Epithelial cell of proximal tubule (primary cell): ENCODE data around the gene NHSL1. TPM values are rescaled to one million over a fixed set of nuclear protein-coding genes. Genes with fewer than 3 reads are reported as not detected.

ENCODE experiments used
- DNase-seq: peaks from one replicate; pipeline ENCODE4 v3.0.0-alpha.2; 2011; ENCODE audit warnings: low read depth
- H3K4me3 ChIP-seq: 2 replicates; pipeline ENCODE4 v1.5.1; 2011; ENCODE audit warnings: low read depth, mild to moderate bottlenecking, low read length
- total RNA-seq: library from RNA; depleted of rRNA; stranded (reverse); fragments of >200 nt; gene quantifications from 2 replicates; pipeline ENCODE4 v1.2.3, GENCODE V29; 2015
- TF ChIP-seq, protein P1 (sequence below): conservative IDR thresholded peaks from 2 replicates; pipeline ENCODE4 v1.5.1; 2012; ENCODE audit warnings: low read depth, mild to moderate bottlenecking, low read length

Gene NHSL1
- total RNA-seq, 1 donor from 2014 or later, result 4.0 TPM

DNA sequence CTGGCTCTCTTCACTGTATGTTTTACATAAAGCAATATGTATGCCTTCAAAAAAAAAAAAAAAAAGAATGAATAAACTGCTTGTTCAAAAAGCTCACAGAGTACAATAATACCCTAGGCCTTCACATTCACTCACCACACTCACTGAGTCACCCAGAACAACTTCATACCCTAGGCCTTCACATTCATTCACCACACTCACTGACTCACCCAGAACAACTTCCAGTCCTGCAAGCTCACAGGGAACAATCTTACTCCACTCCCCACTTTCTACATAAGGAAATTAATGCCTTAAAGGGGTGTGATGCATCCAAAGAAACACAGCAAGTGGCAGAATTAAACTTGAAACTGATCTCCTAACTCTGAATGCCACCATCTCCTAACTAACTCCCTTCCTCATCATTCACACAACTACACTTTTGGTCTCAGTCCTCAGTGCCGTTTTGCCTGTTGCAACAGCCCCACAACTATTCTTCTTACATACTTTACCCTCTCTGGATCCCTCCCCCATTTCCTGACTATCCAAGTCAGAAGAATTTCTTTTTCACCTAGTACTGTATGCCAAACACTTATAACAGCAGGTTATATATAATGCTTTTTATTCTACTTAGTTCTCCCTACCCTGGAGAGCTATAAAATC lies 34.2 kb downstream of the NHSL1 start:
- peak; percentile 92 for DNase-seq
- TF ChIP-seq, protein P1, sequence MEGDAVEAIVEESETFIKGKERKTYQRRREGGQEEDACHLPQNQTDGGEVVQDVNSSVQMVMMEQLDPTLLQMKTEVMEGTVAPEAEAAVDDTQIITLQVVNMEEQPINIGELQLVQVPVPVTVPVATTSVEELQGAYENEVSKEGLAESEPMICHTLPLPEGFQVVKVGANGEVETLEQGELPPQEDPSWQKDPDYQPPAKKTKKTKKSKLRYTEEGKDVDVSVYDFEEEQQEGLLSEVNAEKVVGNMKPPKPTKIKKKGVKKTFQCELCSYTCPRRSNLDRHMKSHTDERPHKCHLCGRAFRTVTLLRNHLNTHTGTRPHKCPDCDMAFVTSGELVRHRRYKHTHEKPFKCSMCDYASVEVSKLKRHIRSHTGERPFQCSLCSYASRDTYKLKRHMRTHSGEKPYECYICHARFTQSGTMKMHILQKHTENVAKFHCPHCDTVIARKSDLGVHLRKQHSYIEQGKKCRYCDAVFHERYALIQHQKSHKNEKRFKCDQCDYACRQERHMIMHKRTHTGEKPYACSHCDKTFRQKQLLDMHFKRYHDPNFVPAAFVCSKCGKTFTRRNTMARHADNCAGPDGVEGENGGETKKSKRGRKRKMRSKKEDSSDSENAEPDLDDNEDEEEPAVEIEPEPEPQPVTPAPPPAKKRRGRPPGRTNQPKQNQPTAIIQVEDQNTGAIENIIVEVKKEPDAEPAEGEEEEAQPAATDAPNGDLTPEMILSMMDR, result no peak
- no peak overlapping the region for H3K4me3 ChIP-seq

DNA sequence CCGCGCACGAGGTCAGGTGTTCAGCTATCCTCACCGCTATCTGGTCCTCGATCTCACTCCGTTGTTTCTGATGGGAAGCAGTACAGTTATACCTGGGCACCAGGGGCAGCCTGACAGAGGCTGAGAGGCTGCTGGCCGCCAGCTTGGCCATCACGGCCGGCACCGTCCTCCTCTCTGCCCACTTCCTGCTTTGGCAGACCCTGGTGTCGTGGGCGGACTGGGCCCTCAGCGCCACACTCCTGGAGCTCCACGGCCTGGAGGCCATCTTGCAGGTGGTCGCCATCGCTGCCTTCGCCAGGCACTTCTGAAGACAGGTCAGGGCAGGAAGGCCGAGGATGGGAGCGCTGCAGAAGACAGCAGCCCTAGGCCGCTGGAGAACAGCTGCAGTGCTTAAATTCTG lies 35.2 kb downstream of the NHSL1 start:
- no peak overlapping the region for H3K4me3 ChIP-seq
- DNase-seq, result no peak
- TF ChIP-seq, protein P1, result no peak

DNA sequence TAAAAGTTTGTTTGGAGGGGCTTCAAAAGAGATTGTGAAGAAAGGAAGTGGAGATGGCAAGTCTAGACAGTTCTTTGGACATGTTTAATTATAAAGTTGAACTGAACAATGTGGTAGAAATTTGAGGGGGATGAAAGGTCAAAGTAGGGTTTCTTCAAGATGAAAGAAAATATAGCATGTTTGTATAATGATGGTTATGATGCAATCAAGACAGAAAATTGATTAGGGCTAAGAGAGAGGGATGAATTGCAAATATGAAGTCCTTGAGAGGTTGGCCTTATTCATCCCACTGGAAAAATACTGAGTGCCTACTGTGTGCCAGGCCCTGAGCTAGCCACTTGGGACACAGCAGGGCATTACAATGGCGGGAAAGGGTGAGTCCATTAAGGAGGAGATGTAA lies 37.6 kb downstream of the NHSL1 start:
- TF ChIP-seq, protein P1, result no peak
- no peak overlapping the region for H3K4me3 ChIP-seq
- no peak for DNase-seq

DNA sequence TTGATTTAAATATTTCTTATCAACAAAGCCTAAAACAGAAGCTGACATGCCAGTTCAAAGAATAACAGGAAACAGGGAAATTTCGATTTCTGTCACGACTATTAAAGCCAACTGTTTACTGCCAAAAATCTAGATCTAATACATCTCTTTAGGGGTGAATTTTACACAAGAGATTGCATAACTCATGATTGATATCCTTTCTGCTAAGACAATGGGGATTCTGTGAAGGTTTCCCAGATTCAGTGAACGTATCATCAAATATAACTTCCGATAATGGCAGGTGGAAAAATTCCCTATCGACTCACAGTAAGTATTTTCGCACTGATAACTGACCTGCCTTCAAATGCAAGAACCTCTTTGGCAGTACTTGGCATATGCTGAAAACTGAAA lies 42.9 kb downstream of the NHSL1 start:
- DNase-seq, result no peak
- TF ChIP-seq, protein P1, result no peak
- no peak overlapping the region for H3K4me3 ChIP-seq

DNA sequence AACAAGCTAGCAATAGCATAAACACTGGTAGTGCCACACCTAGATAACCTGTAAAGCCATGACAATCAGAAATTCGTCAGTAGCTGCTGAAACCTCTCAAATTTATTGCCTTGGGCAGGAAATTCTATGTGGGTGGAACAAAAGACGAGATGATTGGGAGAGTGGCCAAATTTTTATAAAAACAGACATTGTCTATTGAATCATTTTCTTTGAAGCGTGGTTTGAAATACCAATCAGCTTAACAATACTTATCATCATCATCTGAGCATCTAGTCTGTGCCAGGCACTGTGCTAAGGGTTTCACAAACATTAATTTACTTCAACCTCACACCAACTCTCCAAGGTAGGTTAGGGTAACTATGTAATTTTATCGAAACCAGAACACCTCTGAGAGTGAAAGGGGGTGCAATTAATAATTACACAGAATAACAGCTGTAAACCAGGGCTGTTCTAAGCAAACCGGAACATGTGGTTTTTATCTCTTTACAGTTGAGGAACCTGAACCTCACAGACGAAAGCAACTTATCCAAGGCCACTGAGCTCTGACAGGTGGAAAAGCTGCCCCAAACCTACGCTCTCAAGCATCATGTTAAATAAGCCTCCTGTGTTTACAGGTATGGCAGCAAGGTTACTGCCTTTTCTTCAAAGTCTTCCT lies 43.4 kb downstream of the NHSL1 start:
- DNase-seq, result peak; percentile 52
- H3K4me3 ChIP-seq, result no peak overlapping the region

DNA sequence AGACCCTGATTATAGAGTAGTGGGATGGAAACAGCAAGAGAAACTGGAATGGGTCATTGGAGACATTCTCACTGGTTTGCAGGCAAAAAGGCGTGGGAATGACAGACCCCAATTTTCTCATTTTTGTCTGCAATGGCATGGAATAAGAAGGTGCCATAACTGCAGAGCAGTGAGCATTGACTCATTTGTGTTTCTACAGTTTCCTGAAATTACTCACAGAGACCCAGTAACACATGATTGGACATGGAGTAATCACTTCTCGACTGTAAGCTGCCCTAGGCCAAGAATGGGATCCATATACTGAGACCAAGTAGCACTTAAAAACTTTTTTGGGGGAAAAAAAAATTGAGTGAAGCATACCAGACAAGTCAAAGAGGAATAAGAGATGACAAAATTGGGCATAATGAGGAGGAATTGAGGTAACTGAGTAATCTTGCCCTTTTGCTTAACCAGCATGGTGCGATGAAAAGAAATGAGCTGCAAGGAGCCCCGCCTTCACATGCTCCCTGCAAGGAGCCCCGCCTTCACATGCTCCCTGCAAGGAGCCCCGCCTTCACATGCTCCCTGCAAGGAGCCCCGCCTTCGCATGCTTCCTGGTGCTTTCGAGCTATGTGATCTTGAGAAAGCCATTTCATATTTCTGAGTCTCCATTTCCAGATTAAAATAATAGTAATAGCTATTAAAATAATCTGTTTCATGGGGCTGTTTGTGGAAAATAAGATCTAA lies 44.1 kb downstream of the NHSL1 start:
- DNase-seq, result peak; percentile 58
- no peak overlapping the region for H3K4me3 ChIP-seq
- TF ChIP-seq, protein P1, result no peak

More for the DNA sequence above, 43.4 kb downstream of the NHSL1 start:
- TF ChIP-seq, protein P1, result no peak
